HPDE6-E6E7 (cell line): ENCODE results near the gene SPATA33.

ENCODE experiments used
- DNase-seq: peaks from one replicate; pipeline ENCODE4 v3.0.0; 2011; ENCODE audit warnings: missing footprints; ENCODE audit errors: extremely low spot score

SPATA33 gene

DNA sequence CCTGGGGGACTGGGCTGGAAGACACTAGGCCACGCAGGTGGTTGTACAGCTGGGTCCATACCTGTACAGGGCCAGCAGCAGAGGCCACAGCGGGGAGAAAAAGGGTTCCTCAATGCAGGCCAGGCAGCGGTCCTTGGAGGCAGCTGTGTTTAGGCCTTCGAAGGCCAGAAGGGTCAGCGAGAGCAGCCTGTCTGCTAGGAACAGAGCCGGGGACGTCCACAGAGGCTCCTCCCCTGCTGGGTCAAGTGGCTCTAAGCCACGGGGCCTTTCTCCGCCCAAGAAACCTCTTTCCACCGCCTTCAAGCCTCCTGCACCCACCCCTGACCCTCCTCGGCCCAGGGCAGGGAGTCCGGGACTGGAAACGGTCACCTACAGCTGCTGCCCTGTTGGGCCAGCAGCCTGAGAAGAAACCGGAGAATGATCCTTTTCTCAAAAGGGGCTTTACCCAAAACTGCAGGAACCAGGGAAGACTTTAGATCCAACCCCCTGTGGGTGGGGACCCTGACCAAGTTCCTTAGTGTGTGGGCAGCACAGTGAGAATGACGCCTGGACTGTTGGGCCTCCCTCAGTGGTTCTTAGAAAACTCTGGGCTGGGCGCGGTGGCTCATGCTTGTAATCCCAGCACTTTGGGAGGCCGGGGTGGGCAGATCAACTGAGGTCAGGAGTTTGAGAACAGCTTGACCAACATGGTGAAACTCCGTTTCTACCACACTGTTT, 52.2 kb downstream of the SPATA33 start:
- DNase-seq: no peak

DNA sequence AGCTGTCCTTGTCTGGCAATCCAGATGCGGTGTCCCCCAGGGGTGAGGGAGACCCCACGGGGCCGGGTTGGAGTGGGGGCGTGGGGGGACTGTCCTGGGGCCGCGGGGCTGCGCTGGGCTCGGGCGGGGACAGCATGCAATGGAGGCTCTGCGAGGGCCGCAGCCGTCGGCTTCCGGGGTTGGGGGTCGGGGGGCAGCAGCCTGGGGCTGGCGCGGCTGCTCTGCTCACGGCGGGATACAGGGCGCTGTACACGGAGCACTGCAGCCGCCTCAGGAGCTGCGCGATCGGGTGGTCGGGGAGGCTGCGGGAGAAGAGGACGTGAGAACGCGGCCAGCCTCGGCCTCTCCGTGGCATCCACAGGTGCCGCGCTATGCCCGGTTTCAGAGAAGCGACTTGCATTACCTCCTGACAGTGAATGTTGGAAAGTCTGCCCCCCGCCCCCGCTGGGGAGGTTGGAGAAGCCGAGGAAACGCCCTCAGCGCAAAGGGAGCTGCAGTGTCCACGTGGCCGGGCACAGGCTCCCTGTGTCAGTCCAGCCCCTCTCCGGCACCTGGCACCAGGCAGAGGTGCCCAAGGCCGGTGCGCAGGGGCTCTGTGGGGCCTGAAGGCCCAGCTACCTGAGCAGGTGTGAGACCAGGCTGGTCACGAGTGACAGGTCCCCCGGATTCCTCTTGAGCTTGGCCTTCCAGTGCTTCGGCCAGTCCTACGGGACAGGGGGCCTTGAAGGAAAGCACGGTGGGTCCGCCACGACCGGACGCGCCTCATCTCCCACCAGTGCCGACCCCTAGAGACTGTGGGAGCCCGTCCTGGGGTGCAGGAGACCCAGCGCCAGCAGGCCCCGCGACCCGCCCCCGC, 53.3 kb downstream of the SPATA33 start:
- no peak for DNase-seq

DNA sequence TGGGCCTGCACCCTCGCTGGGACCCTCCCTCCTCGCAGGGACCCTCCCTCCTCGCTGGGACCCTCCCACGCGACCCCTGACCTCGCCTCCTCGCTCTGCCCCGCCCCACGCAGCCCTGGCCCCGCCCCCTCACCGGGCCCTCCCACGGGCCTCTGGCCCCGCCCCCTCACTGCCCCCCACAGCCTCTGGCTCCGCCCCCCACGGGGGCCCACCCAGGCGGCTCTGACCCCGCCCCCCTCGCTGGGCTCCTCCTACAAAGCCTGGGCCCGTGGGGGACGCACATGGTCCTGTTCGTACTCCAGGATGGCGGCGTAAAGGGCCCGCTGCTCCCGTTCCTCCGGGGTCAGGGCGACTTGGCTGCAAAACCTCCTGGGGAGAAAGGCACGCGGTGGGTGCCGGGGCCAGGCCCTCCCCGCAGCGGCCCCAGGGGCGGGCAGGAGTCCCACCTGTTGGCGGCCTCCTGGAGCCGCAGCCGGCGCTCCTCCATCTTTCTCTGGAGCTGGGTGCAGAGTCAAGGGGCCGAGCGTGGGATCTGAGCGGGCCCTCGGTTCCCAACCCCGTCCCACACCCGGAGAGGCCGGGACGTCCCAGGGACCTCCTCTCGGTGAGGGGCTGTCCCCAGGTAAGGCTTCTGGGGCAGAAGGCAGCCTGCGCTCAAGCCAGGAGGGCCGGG, 54.1 kb downstream of the SPATA33 start:
- DNase-seq: peak; percentile 90

DNA sequence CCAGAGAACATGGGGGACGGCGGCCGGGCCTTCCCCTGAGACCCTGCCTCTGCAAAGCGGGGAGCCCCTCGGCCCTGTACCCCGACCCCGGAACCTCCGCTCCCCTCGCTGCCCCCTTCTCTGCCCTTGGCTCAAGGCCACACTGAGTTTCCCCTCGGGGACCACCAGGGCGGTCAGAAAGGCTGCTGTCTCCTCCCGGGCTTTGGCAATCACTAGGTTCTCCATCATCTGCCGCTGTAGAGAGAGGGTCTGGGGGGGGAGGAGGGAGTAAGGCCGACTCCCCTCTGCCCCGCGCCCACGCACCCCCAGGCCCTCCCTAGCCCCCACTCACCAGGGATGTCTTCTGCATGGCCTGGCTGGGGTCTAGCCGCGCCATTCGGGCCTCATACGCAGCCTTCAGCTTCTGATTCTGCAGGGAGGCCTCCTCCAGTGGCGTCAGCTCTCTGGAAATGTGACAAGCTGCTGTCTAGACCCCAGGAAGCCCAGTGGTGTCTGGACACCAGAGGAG, 54.7 kb downstream of the SPATA33 start:
- DNase-seq: no peak

DNA sequence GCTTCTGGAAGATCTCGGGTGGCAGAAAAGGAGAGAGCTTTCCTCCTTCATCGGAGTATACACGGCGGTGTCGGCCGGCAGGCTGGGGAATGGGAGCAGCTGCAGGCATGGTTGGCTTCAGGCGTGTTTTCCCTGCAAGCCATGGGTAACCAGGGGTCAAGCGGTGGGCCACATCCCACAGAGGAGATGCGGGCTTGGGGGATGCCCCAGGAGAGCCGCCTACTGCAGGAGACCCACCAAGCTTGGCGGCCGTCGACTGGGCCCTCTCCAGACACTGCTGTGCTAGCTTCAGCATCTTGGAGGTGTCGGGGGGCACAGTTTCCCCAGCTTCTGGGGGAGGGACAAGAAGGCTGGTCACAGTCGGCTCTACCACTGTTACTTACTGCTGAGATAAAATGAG, 58.9 kb downstream of the SPATA33 start:
- DNase-seq: no peak

DNA sequence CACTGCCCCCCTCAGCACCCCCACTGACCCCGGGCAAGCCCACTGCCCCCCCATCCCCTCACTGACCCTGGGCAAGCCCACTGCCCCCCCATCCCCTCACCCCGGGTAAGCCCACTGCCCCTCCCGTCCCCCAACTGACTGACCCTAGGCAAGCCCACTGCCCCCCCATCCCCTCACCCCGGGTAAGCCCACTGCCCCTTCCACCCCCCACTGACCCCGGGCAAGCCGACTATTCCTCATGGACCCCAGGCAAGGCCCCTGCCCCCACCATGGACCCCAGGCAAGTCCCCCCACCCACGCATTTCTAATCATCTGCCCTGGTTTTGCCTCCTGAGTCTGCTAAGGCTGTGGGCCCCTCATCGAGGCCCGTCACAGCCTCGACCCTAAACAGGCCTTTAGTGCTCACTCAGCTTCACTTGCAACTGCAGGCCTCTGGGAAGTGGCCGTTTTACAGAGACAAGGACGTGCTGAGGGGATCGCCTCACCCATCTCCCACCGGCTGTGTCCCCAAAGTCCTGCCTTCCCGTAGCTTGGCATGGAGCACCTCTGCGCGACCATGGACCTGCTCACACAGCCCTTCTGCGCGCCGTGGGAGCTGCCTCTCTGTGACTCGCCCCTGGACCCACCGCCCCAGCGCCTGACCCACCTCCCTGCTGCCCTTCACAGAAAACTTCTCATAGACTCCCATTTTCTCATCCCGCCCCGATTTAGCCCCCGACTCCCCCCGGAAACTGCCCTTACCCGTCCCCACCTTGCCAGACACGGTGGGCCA, 59.5 kb downstream of the SPATA33 start:
- no peak for DNase-seq

DNA sequence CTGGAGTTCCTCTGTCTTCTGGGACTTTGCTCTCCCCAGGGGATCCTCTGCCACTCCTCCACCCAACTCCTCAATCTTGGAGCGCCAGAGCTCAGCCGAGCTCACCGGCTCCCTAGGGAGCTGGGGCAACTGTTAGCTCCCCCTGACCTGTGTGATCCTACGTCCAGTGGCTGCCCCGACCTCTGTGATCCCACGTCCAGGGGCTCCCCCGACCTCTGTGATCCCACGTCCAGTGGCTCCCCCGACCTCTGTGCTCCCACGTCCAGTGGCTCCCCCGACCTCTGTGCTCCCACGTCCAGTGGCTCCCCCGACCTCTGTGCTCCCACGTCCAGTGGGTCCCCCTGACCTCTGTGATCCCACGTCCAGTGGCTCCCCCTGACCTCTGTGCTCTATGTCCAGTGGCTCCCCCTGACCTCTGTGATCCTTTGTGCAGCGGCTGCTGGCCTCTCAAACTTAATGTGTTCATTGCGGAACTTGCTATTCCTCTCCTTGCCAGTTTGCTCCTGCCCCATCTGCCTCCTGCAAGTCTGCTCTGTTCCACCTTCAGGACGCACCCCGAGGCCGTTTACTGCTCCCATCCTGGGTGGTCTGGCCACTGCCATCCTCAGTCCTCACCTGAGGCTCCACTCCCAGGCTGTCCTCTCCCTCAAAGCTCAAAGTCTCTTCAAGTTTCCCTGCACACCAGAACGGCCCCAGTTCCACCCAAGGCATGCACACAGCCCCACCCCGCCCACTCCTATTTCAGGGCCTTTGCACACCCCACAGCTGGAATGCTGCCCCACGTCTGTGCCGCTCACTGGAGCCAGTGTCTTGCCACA, 60.3 kb downstream of the SPATA33 start:
- DNase-seq: no peak
